GM12891 (cell line): ENCODE results near the gene NSFL1C.

ENCODE experiments used
- POLR2A ChIP-seq: IDR thresholded peaks from 2 replicates; pipeline ENCODE4 v1.6.1; 2011; ENCODE audit warnings: low read depth, low read length, control low read depth
- POLR2AphosphoS5 ChIP-seq: IDR thresholded peaks from 2 replicates; pipeline ENCODE4 v1.6.1; 2011; ENCODE audit warnings: low read depth, low read length, control low read depth
- POU2F2 ChIP-seq: IDR thresholded peaks from 2 replicates; pipeline ENCODE4 v1.6.1; 2011; ENCODE audit warnings: low read depth, mild to moderate bottlenecking, control low read depth, low read length, moderate library complexity
- TAF1 ChIP-seq: IDR thresholded peaks from 2 replicates; pipeline ENCODE4 v1.6.1; 2011; ENCODE audit warnings: low read depth, low read length, control low read depth

DNA sequence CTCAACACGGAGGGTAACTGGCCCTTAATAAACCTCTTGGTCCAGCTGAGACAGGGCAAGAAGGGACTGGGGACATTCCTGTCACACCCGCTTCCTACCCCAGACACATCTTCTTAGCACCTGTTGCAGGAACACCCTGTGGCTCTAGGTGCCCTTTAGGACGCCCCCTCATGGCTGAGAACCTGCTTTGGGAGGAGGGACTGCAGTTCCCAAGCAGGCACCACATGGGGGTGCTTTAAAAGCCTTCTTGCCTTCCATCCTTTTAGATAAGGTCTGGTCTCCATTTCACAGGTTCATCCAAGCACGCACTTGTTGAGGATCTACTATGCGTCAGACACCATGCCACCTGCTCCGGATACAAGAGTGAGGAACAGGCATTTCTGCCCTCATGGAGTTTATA lies 26.6 kb downstream of the NSFL1C start:
- TF ChIP-seq POLR2AphosphoS5: no peak
- no peak for TF ChIP-seq POLR2A
- no peak for TF ChIP-seq TAF1
- TF ChIP-seq POU2F2: no peak
